ENCODE measurements around the gene OSBP2. TPM values are rescaled to one million over a fixed set of nuclear protein-coding genes. Genes with fewer than 3 reads are reported as not detected.

Gene OSBP2
- total RNA-seq, 2 donors from 2014 or later, result 0.14 to 1.7 TPM

GRCh38 chr22:30744224-30744623, 49.5 kb downstream of the OSBP2 start:
- Mint-ChIP-seq H3K27me3 (peaks cover 0 to 15% of the 10 kb centered on the region in 2 donors), H3K4me1 (ENCODE audit: low read depth in 2 of 2) (peaks cover 24 to 54% of the 10 kb centered on the region in 2 donors), H3K4me3 (peak overlapping the region; percentile 64), H3K9me3 (no peaks in the 10 kb centered on the region), H3K36me3 (no peaks in the 10 kb centered on the region), H3K27ac (peak overlapping the region; percentile 84 to 92)
- no peak for DNase-seq (ENCODE audit: low spot score)
- ATAC-seq, result no peak

GRCh38 chr22:30747493-30747892, 52.8 kb downstream of the OSBP2 start:
- H3K36me3 Mint-ChIP-seq, result no peaks in the 10 kb centered on the region
- no peak for ATAC-seq
- DNase-seq (ENCODE audit: low spot score), result peak; percentile 57
- H3K4me3 Mint-ChIP-seq, result no peak overlapping the region
- H3K27ac Mint-ChIP-seq, result no peak overlapping the region
- H3K27me3 Mint-ChIP-seq, result peaks cover 0 to 5% of the 10 kb centered on the region in 2 donors
- H3K9me3 Mint-ChIP-seq, result no peaks in the 10 kb centered on the region
- peaks cover 9 to 32% of the 10 kb centered on the region in 2 donors for H3K4me1 Mint-ChIP-seq (ENCODE audit: low read depth in 2 of 2)

GRCh38 chr22:30749272-30749671, 54.6 kb downstream of the OSBP2 start:
- no peak for ATAC-seq
- DNase-seq (ENCODE audit: low spot score), result no peak
- no peaks in the 10 kb centered on the region for H3K36me3 Mint-ChIP-seq
- peaks cover 0 to 15% of the 10 kb centered on the region in 2 donors for H3K4me1 Mint-ChIP-seq (ENCODE audit: low read depth in 2 of 2)
- no peak overlapping the region for H3K27ac Mint-ChIP-seq
- no peak overlapping the region for H3K4me3 Mint-ChIP-seq
- H3K9me3 Mint-ChIP-seq, result no peaks in the 10 kb centered on the region
- H3K27me3 Mint-ChIP-seq, result no peaks in the 10 kb centered on the region

GRCh38 chr22:30749849-30750248, 55.2 kb downstream of the OSBP2 start:
- DNase-seq (ENCODE audit: low spot score) (peak; percentile 56), ATAC-seq (no peak)
- H3K9me3 Mint-ChIP-seq, result no peaks in the 10 kb centered on the region
- peaks cover 0 to 9% of the 10 kb centered on the region in 2 donors for H3K4me1 Mint-ChIP-seq (ENCODE audit: low read depth in 2 of 2)
- no peak overlapping the region for H3K27ac Mint-ChIP-seq
- peaks cover 0 to 1% of the 10 kb centered on the region in 2 donors for H3K27me3 Mint-ChIP-seq
- H3K4me3 Mint-ChIP-seq, result no peak overlapping the region
- no peaks in the 10 kb centered on the region for H3K36me3 Mint-ChIP-seq

- H3K36me3 Mint-ChIP-seq, result no peaks in the 10 kb centered on the region
- no peaks in the 10 kb centered on the region for H3K9me3 Mint-ChIP-seq
- ATAC-seq (no peak), DNase-seq (ENCODE audit: low spot score) (peak; percentile 6)
- H3K4me1 Mint-ChIP-seq (ENCODE audit: low read depth in 2 of 2), result no peaks in the 10 kb centered on the region
- no peak overlapping the region for H3K27ac Mint-ChIP-seq
- H3K27me3 Mint-ChIP-seq, result peaks cover 0 to 2% of the 10 kb centered on the region in 2 donors
- no peak overlapping the region for H3K4me3 Mint-ChIP-seq
Observed at GRCh38 chr22:30751529-30751928, 56.9 kb downstream of the OSBP2 start.

- Mint-ChIP-seq H3K36me3 (no peaks in the 10 kb centered on the region), H3K27ac (no peak overlapping the region), H3K4me3 (no peak overlapping the region), H3K4me1 (ENCODE audit: low read depth in 2 of 2) (no peaks in the 10 kb centered on the region), H3K9me3 (no peaks in the 10 kb centered on the region), H3K27me3 (peaks cover 0 to 5% of the 10 kb centered on the region in 2 donors)
- ATAC-seq (no peak), DNase-seq (ENCODE audit: low spot score) (no peak)
Observed at GRCh38 chr22:30752771-30753170, 58.1 kb downstream of the OSBP2 start.

GRCh38 chr22:30753701-30754100, 59.0 kb downstream of the OSBP2 start:
- H3K27ac Mint-ChIP-seq, result no peak overlapping the region
- H3K27me3 Mint-ChIP-seq, result peaks cover 0 to 5% of the 10 kb centered on the region in 2 donors
- DNase-seq (ENCODE audit: low spot score), result no peak
- H3K4me3 Mint-ChIP-seq, result no peak overlapping the region
- no peaks in the 10 kb centered on the region for H3K4me1 Mint-ChIP-seq (ENCODE audit: low read depth in 2 of 2)
- ATAC-seq, result no peak
- no peaks in the 10 kb centered on the region for H3K9me3 Mint-ChIP-seq
- no peaks in the 10 kb centered on the region for H3K36me3 Mint-ChIP-seq

- no peak for ATAC-seq
- H3K4me1 Mint-ChIP-seq (ENCODE audit: low read depth in 2 of 2), result no peaks in the 10 kb centered on the region
Observed at GRCh38 chr22:30754521-30754920, 59.8 kb downstream of the OSBP2 start.

GRCh38 chr22:30754971-30755758, 60.5 kb downstream of the OSBP2 start:
- Mint-ChIP-seq H3K4me3 (no peak overlapping the region), H3K4me1 (ENCODE audit: low read depth in 2 of 2) (no peaks in the 10 kb centered on the region), H3K27ac (peak overlapping the region in 1 of 2 donors; percentile 12), H3K27me3 (peaks cover 0 to 5% of the 10 kb centered on the region in 2 donors), H3K9me3 (no peaks in the 10 kb centered on the region), H3K36me3 (no peaks in the 10 kb centered on the region)
- peak; percentile 41 for DNase-seq (ENCODE audit: low spot score)
- ATAC-seq, result peak; percentile 54 to 71

More at GRCh38 chr22:30754521-30754920, 59.8 kb downstream of the OSBP2 start:
- H3K36me3 Mint-ChIP-seq, result no peaks in the 10 kb centered on the region
- no peak for DNase-seq (ENCODE audit: low spot score)
- H3K27ac Mint-ChIP-seq, result peak overlapping the region in 1 of 2 donors; percentile 12
- H3K27me3 Mint-ChIP-seq, result peaks cover 0 to 5% of the 10 kb centered on the region in 2 donors
- no peaks in the 10 kb centered on the region for H3K9me3 Mint-ChIP-seq
- H3K4me3 Mint-ChIP-seq, result no peak overlapping the region

GRCh38 chr22:30755759-30756124, 61.1 kb downstream of the OSBP2 start:
- no peak for ATAC-seq
- Mint-ChIP-seq H3K27me3 (peaks cover 0 to 5% of the 10 kb centered on the region in 2 donors), H3K27ac (no peak overlapping the region), H3K4me1 (ENCODE audit: low read depth in 2 of 2) (no peaks in the 10 kb centered on the region), H3K9me3 (no peaks in the 10 kb centered on the region), H3K36me3 (no peaks in the 10 kb centered on the region), H3K4me3 (no peak overlapping the region)
- DNase-seq (ENCODE audit: low spot score), result peak; percentile 34

- Mint-ChIP-seq H3K27me3 (no peaks in the 10 kb centered on the region), H3K27ac (no peak overlapping the region), H3K4me1 (ENCODE audit: low read depth in 2 of 2) (no peaks in the 10 kb centered on the region), H3K4me3 (no peak overlapping the region), H3K9me3 (no peaks in the 10 kb centered on the region), H3K36me3 (no peaks in the 10 kb centered on the region)
- peak; percentile 33 to 38 for ATAC-seq
- no peak for DNase-seq (ENCODE audit: low spot score)
Observed at GRCh38 chr22:30763815-30764673, 69.4 kb downstream of the OSBP2 start.

- Mint-ChIP-seq H3K9me3 (no peaks in the 10 kb centered on the region), H3K4me1 (ENCODE audit: low read depth in 2 of 2) (no peaks in the 10 kb centered on the region)
Observed at GRCh38 chr22:30767661-30768060, 73.0 kb downstream of the OSBP2 start.

GRCh38 chr22:30770716-30771115, 76.0 kb downstream of the OSBP2 start:
- no peaks in the 10 kb centered on the region for H3K9me3 Mint-ChIP-seq
- H3K36me3 Mint-ChIP-seq, result no peaks in the 10 kb centered on the region
- ATAC-seq, result no peak

More at GRCh38 chr22:30767661-30768060, 73.0 kb downstream of the OSBP2 start:
- ATAC-seq, result no peak
- DNase-seq (ENCODE audit: low spot score), result no peak
- H3K27ac Mint-ChIP-seq, result no peak overlapping the region
- H3K36me3 Mint-ChIP-seq, result no peaks in the 10 kb centered on the region
- H3K27me3 Mint-ChIP-seq, result no peaks in the 10 kb centered on the region
- H3K4me3 Mint-ChIP-seq, result no peak overlapping the region

GRCh38 chr22:30773919-30774318, 79.2 kb downstream of the OSBP2 start:
- Mint-ChIP-seq H3K27ac (no peak overlapping the region), H3K4me3 (no peak overlapping the region), H3K9me3 (no peaks in the 10 kb centered on the region), H3K36me3 (no peaks in the 10 kb centered on the region), H3K4me1 (ENCODE audit: low read depth in 2 of 2) (no peaks in the 10 kb centered on the region), H3K27me3 (peaks cover 2 to 7% of the 10 kb centered on the region in 2 donors)
- ATAC-seq (peak in 1 of 2 donors; percentile 55), DNase-seq (ENCODE audit: low spot score) (no peak)

More at GRCh38 chr22:30770716-30771115, 76.0 kb downstream of the OSBP2 start:
- Mint-ChIP-seq H3K4me1 (ENCODE audit: low read depth in 2 of 2) (no peaks in the 10 kb centered on the region), H3K27ac (no peak overlapping the region), H3K4me3 (no peak overlapping the region), H3K27me3 (no peaks in the 10 kb centered on the region)
- no peak for DNase-seq (ENCODE audit: low spot score)
